ENCODE measurements around the gene NUP210. TPM values are rescaled to one million over a fixed set of nuclear protein-coding genes. Genes with fewer than 3 reads are reported as not detected.

Gene NUP210
- total RNA-seq, 2 donors from 2014 or later, result 4.4 to 4.5 TPM

DNA sequence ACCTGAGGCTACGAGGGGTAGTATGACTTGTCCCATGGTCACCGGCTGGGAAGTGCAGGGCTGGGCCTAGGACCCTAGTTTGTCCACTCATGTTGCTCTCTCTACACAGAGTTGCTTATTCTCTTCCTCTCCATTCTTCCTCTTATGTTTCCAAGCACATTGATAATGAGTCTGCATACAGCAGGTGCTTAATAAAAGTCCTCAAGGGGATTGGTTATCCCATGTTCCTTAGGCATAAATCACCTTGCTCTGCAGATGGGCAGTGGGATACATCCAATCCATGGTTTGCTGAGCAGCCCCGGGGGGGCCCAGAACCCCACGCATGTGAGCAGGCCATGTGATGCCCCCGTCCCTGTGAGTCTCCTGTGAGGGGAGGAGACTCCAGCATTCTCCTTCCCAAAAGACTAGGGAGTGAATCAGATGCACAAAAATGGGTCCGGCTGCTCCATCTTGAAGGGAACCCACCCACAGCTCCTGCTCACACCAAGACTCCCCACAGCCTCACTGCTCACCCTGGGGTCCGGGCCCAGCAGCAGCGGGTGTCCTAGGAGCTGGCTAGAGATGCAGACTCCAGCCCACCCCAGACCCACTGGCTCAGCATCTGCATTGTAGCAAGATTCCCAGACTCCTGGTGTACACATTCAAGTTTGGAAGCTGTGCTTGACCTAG lies 139.9 kb downstream of the NUP210 start:
- TF ChIP-seq, protein P1, sequence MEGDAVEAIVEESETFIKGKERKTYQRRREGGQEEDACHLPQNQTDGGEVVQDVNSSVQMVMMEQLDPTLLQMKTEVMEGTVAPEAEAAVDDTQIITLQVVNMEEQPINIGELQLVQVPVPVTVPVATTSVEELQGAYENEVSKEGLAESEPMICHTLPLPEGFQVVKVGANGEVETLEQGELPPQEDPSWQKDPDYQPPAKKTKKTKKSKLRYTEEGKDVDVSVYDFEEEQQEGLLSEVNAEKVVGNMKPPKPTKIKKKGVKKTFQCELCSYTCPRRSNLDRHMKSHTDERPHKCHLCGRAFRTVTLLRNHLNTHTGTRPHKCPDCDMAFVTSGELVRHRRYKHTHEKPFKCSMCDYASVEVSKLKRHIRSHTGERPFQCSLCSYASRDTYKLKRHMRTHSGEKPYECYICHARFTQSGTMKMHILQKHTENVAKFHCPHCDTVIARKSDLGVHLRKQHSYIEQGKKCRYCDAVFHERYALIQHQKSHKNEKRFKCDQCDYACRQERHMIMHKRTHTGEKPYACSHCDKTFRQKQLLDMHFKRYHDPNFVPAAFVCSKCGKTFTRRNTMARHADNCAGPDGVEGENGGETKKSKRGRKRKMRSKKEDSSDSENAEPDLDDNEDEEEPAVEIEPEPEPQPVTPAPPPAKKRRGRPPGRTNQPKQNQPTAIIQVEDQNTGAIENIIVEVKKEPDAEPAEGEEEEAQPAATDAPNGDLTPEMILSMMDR (IDR thresholded peaks at IDR 0.05), result no peak
- H3K9me3 ChIP-seq, result peaks cover 0 to 8% of the 10 kb centered on the region in 2 donors
- H3K4me3 ChIP-seq, result no peak overlapping the region
- H3K4me1 ChIP-seq, result peaks cover 0 to 22% of the 10 kb centered on the region in 2 donors
- peaks cover 7 to 9% of the 10 kb centered on the region in 2 donors for H3K27me3 ChIP-seq
- H3K36me3 ChIP-seq, result no peaks in the 10 kb centered on the region
- DNase-seq (ENCODE audit: low spot score), result no peak
- peak overlapping the region; percentile 64 to 70 for H3K27ac ChIP-seq

DNA sequence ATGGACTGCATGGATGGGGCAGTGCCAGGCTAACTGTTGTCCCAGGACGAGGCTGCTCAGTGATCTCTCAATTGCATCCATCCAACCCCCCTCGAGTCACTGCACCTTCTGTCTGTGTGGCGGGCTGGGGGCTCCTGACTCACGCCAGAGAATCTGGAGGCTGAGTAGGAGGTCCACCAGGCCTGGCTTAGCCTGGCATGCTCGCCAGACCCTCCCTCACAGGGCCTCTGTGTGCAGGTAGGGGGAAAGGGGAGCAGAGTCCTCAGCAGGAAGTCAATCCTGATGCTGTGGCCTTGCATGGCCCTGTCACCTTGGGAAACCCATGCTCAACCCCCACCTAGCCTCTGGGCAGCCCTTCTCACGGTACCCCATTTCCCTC lies 140.6 kb downstream of the NUP210 start:
- H3K36me3 ChIP-seq, result no peaks in the 10 kb centered on the region
- peaks cover 7 to 9% of the 10 kb centered on the region in 2 donors for H3K27me3 ChIP-seq
- peaks cover 0 to 22% of the 10 kb centered on the region in 2 donors for H3K4me1 ChIP-seq
- no peak for DNase-seq (ENCODE audit: low spot score)
- H3K9me3 ChIP-seq, result peaks cover 0 to 8% of the 10 kb centered on the region in 2 donors
- no peak overlapping the region for H3K4me3 ChIP-seq
- no peak overlapping the region for H3K27ac ChIP-seq
- TF ChIP-seq, protein P1 (IDR thresholded peaks at IDR 0.05), result no peak

DNA sequence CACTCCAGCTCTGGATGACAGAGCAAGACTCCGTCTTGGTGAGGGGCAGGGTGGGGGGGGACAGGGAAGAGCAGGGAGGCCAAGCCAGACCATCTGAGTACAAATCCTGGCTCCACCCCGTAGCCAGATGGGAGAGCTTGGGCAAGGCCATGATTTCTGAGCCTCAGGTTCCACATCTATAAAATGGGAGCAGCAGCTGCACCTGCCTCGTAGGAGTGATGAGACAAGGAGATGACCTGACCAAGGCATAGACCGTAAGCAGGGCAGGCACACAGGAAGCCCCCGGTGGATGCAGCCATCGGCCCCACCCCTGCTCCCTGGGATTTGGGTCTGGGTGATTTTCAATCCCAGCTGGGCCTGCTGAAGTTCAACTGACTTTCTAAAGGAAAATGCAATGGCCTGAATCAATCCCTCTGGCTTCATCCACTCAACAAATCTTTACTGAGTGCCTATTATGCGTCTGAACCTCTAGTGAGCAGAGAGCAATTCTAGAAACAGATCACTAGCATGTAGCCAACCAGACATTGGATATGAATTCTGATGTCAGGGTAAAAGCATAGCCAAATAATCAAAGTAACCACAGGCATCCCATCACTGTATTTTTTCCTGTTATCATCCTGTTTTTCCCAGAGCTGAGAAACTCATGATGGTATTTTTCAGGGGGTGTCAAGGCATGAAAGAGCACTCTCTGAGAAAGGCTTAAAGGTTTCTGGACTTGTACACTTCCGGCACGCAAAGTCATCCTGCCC lies 141.2 kb downstream of the NUP210 start:
- no peak for DNase-seq (ENCODE audit: low spot score)
- H3K9me3 ChIP-seq, result peaks cover 0 to 5% of the 10 kb centered on the region in 2 donors
- no peaks in the 10 kb centered on the region for H3K36me3 ChIP-seq
- H3K27ac ChIP-seq, result peak overlapping the region in 1 of 2 donors; percentile 10
- H3K27me3 ChIP-seq, result peaks cover 7 to 8% of the 10 kb centered on the region in 2 donors
- peaks cover 0 to 22% of the 10 kb centered on the region in 2 donors for H3K4me1 ChIP-seq
- TF ChIP-seq, protein P1 (IDR thresholded peaks at IDR 0.05), result no peak
- H3K4me3 ChIP-seq, result no peak overlapping the region

DNA sequence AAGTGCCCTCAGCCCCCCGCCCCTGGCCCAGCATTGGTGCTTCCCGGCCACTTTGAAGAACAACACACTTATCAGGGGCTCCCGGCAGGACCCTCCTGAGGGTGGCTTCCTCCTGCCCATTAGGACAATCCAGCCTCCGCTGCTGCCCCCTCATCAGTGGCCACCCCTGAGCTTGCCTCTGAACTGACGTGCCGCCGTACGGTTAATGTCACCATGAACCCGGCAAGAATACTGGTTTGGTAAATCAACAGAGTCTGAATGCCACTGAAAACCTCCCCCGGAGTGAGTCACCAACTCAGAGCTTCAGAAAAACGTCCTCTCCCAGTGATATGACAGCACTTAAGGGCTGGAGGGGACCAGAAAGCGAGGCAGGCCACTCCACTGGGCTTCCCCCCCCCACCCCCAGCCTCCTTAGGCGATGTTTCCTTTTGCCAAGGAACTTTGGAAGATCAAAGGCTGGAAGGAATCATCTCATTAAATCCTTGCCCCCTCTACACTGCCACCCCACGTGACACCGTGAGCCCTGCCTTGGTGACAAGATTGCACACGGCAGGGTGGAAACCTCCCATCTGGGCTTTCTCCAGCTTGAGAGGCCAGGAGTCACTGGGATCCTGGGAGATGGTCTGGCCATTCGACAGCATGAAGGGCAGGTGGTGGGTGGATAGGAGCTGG lies 142.1 kb downstream of the NUP210 start:
- no peaks in the 10 kb centered on the region for H3K27me3 ChIP-seq
- H3K36me3 ChIP-seq, result no peaks in the 10 kb centered on the region
- H3K27ac ChIP-seq, result peak overlapping the region; percentile 66 to 85
- H3K4me1 ChIP-seq, result peaks cover 0 to 17% of the 10 kb centered on the region in 2 donors
- TF ChIP-seq, protein P1 (IDR thresholded peaks at IDR 0.05), result no peak
- DNase-seq (ENCODE audit: low spot score), result peak; percentile 68
- no peak overlapping the region for H3K4me3 ChIP-seq
- H3K9me3 ChIP-seq, result no peaks in the 10 kb centered on the region

DNA sequence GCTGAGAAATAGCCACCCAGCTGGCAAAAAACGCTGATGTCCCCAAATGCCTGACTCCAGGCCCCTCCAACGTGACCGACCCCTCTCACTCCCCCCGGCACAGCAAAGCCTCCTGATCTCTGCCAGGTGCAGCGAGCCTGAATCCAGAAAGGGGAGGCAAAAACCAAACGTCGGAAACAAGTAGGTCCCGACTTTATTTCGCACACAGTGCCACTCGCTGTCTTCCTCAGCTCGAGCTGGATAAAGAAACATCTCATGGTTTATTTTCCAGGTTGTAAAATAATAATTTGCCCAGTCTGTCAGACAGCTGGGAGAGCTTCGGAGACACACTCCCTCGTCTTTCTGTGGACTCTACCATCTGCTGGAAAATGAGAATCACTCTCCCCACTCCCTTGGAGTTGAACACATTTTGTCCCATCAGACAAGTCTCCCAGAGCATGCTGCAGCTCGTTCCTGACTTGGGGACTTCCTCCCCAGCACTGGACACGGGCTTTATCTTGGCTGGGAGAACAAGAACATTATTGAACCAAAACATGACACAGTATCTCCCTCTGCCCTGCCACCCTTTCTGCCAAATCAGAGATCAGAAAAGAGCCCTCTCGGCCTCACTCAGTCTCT lies 142.8 kb downstream of the NUP210 start:
- Histone ChIP-seq H3K9me3 (no peaks in the 10 kb centered on the region), H3K27me3 (no peaks in the 10 kb centered on the region), H3K36me3 (no peaks in the 10 kb centered on the region), H3K4me1 (peaks cover 0 to 16% of the 10 kb centered on the region in 2 donors), H3K4me3 (no peak overlapping the region), H3K27ac (peak overlapping the region; percentile 66 to 85)
- no peak for DNase-seq (ENCODE audit: low spot score)
- TF ChIP-seq, protein P1 (IDR thresholded peaks at IDR 0.05), result no peak

Measured in right atrium auricular region (tissue), 2 donors.